T-helper 2 cell treated with Interferon-gamma antibody and Interleukin-4, amounts not matched to agents 5 μg/mL and 100 μg/mL, for 36 hours (primary cell): ENCODE results near the gene WDR46.

Source experiments
- DNase-seq: peaks from one replicate; pipeline ENCODE4 v3.0.0; 2021; ENCODE audit warnings: low spot score
- H3K27ac Mint-ChIP-seq: one replicate; pipeline ENCODE4 v1.8.0; 2021; ENCODE audit warnings: mild to moderate bottlenecking, mixed read lengths
- H3K27me3 Mint-ChIP-seq: one replicate; pipeline ENCODE4 v1.8.0; 2021; ENCODE audit warnings: low read depth, mixed read lengths
- H3K36me3 Mint-ChIP-seq: one replicate; pipeline ENCODE4 v1.8.0; 2021; ENCODE audit warnings: low read depth, mixed read lengths
- H3K4me1 Mint-ChIP-seq: one replicate; pipeline ENCODE4 v1.8.0; 2021; ENCODE audit warnings: low read depth, mixed read lengths
- H3K4me3 Mint-ChIP-seq: one replicate; pipeline ENCODE4 v1.8.0; 2022; ENCODE audit warnings: mild to moderate bottlenecking, moderate library complexity, mixed read lengths
- H3K9me3 Mint-ChIP-seq: one replicate; pipeline ENCODE4 v1.8.0; 2021; ENCODE audit warnings: mixed read lengths

The WDR46 gene

DNA sequence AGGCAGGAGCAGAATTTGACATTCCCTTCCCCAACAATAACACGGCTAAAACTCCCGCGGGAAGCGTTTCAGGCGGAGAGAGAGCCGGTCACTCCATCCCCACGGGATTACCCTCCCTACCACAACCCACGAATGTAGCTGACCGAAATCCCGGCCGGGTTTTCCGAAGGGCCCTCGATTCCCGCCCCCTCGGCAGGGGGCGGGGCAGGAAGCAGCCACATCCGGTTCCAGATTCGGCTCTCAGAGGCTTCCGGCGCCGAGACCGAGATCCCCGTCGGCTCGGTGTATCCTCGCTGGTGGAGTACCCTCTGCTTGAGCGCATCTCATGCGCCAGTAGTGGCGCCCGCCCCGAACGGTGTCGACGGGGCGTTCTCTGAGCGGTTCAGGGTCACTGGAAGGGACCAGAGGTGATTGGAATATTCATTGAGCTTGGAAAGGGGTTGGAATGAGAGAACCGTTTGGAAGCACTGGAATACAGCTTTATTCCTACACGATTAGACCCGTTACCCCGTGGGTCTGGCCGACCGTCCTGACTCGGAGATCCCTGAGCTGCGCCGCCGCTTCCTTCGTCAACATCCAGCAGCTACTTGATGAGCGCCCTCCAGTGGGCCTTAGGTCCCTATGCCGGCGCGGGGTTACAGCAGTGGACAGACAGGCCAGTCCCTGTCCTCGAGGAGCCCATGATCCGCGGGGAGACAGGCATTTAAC is 10.4 kb upstream of the WDR46 start:
- Mint-ChIP-seq H3K27ac (peak overlapping the region; percentile 99), H3K4me1 (peaks cover 21% of the 10 kb centered on the region), H3K9me3 (no peaks in the 10 kb centered on the region), H3K27me3 (peaks cover 3% of the 10 kb centered on the region), H3K36me3 (peaks cover 37% of the 10 kb centered on the region), H3K4me3 (peak overlapping the region; percentile 97)
- peak; percentile 94 for DNase-seq

DNA sequence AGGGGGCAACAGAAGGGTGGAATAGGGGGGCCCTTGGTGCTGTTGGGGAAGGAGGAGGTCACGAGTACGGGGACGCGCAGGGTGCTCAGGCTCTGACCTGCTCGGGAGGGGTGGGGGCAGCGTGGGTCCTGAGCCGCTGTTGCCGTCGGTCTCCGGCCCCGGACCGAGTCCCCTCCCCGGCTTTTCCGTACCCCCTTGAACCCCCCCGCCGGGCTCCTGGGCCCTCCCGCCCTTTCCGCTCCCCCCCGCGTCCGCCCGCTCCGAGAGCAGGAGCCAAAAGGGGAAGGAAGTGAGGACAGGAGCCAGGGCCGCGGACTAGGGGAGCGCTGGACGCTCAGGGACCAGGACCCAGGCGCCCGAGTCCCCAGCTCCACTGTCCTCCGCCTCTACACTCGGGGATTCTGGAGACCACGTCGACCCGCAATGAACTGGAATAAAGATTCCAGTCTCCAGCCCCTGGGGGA is 9.8 kb upstream of the WDR46 start, which contains the start of gene RGL2:
TSS of gene RGL2 (minus strand) at position 170 of the 464 bp plus-strand sequence. CDS start 332 bp downstream, outside the sequence.
- peaks cover 3% of the 10 kb centered on the region for H3K27me3 Mint-ChIP-seq
- H3K27ac Mint-ChIP-seq: peak within 1 kb of the TSS; percentile 99
- no peaks in the 10 kb centered on the region for H3K9me3 Mint-ChIP-seq
- DNase-seq: peak; percentile 48
- peaks cover 38% of the 10 kb centered on the region for H3K36me3 Mint-ChIP-seq
- H3K4me3 Mint-ChIP-seq: peak within 1 kb of the TSS; percentile 97
- H3K4me1 Mint-ChIP-seq: peaks cover 20% of the 10 kb centered on the region

DNA sequence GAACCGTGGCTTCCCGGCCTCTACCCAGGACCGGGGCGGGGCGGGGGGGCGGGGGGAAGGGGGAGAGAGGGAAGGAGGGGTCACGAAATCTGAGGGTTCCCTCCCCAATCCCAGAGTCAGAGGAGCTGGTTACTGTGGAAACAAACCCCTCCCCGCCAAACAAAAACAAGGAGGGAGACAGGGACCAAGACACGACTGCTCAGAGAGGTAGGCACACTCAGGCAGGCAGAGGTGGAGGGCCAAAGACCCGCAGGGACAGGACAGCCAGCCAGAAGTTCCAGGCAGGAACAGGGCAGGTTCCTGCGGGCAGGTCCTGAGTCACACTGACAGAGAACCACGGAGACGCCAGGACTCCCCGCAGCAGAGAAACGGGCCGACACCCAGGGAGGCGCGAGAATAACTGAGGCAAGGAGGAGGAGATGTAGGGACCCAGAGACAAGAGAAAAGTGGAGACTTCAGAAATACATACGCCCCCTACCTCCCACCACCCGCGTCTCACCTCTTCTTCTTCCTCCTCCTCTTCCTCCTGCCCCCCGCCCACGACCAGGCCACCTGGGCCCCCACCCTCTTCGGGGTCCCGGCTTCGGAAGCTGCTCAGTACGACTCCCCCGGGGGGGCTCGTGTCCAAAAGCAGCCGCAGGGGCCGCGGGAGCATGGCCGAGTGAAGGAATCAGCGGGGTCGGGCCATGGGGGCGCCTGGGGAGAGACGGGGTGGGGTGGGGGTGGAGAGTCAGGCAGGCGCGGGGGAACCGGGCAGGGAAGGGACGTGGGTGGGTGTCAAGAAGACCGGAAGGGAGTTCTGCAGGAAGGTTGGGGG is 9.1 kb upstream of the WDR46 start:
- H3K9me3 Mint-ChIP-seq: no peaks in the 10 kb centered on the region
- peaks cover 17% of the 10 kb centered on the region for H3K4me1 Mint-ChIP-seq
- H3K27ac Mint-ChIP-seq: peak overlapping the region; percentile 99
- peak overlapping the region; percentile 97 for H3K4me3 Mint-ChIP-seq
- peaks cover 34% of the 10 kb centered on the region for H3K36me3 Mint-ChIP-seq
- H3K27me3 Mint-ChIP-seq: peaks cover 3% of the 10 kb centered on the region
- peak; percentile 61 for DNase-seq

DNA sequence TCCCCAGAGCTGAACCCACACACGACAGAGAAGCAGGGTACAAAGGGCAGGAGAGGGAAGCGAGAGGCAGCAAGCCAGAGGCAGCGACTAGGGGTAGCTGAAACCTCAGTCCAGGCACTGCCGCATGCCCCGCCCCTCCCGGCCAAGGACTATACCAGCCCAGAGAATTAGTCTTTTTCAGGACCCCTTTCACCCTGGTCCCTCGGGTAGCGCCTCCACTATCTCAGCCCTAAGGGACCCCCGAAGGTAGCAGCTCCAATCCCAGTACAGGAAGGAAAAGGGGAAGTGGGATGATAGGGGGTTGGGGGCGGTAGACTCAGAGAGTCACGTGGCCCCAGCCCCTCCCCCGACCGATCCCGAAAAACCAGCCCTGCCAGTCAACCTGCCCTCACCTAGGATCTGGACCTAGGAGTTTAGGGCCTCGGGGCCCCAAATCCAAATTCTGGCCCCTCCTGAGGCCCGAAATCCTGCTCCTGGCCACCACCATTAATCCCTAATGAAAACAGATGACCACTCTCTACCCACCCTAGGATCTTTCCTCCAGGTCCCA is 8.4 kb upstream of the WDR46 start:
- peak overlapping the region; percentile 97 for H3K4me3 Mint-ChIP-seq

DNA sequence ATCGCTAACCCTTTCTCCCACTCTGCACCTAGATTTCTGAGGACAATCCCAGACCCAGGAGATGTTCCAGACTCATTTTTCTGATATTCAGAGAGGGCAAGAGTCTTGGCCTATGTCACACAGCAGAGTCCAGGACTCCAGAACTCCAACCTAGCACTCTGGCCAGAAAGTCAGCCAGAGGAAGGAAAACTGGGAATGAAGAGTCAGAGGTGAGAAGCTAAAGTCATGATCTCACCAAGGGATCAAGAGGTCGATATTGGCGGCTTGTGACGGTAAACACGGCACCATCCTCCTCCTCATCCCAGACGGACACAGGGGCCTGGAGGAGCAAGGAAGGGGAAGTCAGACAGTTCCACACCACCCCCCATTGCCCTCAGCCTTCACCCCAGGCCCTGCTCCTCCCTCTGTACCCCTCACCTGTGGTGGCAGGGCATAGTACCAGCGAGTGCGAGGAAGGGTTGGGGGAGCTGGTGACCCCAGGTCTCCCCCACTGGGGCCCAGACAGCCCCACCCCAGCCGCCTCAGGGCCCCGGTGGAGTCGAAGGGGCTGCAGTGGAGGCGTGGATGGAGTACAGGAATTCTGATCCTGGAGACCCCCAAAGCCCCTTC is 7.9 kb upstream of the WDR46 start:
- Mint-ChIP-seq H3K4me1 (peaks cover 17% of the 10 kb centered on the region), H3K36me3 (peaks cover 38% of the 10 kb centered on the region), H3K4me3 (peak overlapping the region; percentile 97), H3K27ac (peak overlapping the region; percentile 11), H3K9me3 (no peaks in the 10 kb centered on the region), H3K27me3 (peaks cover 3% of the 10 kb centered on the region)
- no peak for DNase-seq

More for the DNA sequence above, 8.4 kb upstream of the WDR46 start:
- H3K27me3 Mint-ChIP-seq: peaks cover 3% of the 10 kb centered on the region
- peaks cover 35% of the 10 kb centered on the region for H3K36me3 Mint-ChIP-seq
- DNase-seq: no peak
- peaks cover 17% of the 10 kb centered on the region for H3K4me1 Mint-ChIP-seq
- H3K27ac Mint-ChIP-seq: peak overlapping the region; percentile 67
- H3K9me3 Mint-ChIP-seq: no peaks in the 10 kb centered on the region

DNA sequence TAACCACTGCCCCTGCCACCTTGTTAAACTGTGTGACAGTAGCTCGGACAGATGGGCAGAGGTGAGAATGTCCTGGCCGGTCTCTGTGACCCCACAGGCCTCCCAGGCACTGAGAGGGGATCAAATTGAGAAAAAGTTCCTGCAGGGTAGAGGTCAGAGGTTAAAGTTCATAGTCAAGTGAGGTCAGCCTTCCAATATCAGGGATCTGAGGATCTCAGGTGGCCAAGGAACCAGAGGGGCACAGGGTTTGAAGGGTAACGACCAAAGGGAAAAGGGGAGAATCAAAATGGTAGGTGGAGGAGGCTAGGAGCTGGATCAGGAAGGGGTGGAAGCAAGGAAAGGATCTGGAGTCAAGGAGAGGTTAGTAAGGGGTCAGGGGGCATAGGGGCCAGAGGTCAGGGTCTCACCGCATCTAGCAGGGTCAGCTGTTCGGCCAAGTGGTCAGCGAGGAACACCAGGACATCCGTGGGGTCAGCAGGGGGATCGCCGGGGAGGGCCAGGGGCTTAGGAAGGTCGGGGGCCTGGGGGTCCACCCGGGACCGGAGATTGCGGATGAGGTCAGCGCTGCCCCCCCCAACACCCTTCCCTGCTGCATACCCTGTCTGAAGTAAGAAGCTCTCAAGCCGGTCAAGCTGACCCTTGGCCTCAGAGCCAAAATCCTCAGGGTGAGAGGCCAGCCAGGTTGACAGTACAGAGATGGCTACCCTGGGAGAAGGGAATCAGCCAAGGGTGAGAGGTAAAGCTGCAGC is 6.8 kb upstream of the WDR46 start:
- no peaks in the 10 kb centered on the region for H3K9me3 Mint-ChIP-seq
- no peak overlapping the region for H3K27ac Mint-ChIP-seq
- peaks cover 36% of the 10 kb centered on the region for H3K36me3 Mint-ChIP-seq
- no peak for DNase-seq
- peaks cover 13% of the 10 kb centered on the region for H3K4me1 Mint-ChIP-seq
- H3K4me3 Mint-ChIP-seq: no peak overlapping the region
- H3K27me3 Mint-ChIP-seq: peaks cover 3% of the 10 kb centered on the region

DNA sequence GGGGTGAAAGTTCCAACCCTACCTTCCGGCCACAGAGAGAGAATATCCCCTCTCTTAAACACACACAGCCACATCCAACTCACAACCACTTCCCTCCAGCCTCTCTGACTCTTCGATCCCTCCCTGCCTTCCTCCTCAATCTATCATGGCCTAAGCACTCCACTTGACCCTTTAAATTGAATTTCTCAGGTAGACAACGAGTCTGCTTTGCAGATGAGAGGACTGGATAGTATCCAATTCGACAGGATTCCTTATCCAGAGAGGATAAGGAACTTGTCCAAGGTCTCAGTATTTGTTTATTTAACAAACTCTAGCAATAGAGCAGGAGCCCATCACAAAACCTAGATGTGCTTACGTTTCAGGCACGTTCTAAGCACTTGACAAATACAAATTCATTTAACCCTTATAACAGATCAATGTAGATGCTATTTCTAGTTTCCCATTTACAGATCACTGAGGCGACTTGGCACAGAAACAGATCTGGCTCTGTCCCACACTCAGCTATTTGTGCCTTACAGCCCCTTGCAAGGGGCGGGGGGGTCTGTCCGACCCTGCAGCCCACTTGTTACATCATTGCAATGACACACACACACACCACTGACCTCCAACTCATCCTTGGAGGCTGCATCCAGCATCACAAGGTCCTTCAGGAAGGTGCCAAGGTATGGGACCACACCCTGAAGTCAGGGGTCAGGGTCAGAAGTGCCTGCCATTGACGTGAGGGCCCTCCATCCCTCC is 5.2 kb upstream of the WDR46 start:
- Mint-ChIP-seq H3K27ac (no peak overlapping the region), H3K4me1 (peaks cover 14% of the 10 kb centered on the region), H3K4me3 (no peak overlapping the region), H3K36me3 (peaks cover 31% of the 10 kb centered on the region), H3K27me3 (peaks cover 3% of the 10 kb centered on the region), H3K9me3 (no peaks in the 10 kb centered on the region)
- DNase-seq: no peak

DNA sequence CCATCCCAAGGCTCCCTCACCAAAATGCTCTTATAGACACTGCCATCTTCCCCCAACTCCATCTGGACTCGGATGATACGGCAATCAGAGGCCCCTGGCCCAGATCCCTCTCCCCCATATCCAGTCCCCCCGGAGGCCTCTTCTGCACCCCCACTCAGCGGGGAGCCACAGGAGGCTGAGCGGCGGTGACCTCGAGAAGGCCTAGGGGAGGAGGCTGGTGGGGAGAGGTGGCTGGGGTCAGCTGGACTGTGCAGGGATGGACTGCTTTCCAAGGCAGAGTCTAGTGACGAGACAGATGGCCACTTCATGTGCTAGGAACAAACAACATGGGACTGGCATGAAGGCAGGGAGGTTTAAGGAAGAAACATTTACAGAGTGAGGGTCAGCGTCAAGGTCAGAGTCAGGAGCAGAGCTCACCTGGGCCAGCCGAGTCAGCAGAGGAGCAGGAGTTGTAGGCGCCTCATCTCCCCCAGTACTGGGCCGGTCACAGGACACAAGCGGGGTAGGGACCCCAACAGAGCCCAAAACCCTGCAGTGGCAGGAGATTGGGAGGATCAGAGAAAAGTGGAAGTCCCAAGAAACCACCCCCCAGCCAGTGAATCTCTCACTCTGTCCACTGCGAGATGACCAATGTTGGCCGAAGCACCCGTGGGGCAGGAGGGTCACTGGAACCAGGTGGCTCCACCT is 4.1 kb upstream of the WDR46 start:
- no peak for DNase-seq
- no peak overlapping the region for H3K4me3 Mint-ChIP-seq
- peaks cover 34% of the 10 kb centered on the region for H3K36me3 Mint-ChIP-seq
- H3K9me3 Mint-ChIP-seq: no peaks in the 10 kb centered on the region
- peak overlapping the region; percentile 17 for H3K27ac Mint-ChIP-seq
- peaks cover 2% of the 10 kb centered on the region for H3K27me3 Mint-ChIP-seq
- peaks cover 16% of the 10 kb centered on the region for H3K4me1 Mint-ChIP-seq

DNA sequence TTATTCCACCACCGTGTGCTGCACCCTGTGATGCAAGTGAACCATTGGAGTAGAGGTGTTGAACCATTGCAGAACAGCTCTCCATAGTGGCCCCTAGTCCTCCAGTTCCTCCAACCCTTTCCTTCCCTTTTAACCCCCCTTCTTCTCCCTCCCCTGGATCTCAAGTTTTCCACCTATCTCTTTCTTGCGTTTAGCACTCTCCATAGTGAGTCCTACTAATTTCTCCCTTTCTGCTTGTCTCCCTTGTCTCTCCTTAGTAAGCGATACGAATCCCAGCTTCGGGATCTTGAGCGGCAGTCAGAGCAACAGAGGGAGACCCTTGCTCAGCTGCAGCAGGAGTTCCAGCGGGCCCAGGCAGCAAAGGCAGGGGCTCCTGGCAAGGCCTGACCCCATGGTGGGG is 1.4 kb upstream of the WDR46 start:
- Mint-ChIP-seq H3K27ac (peak overlapping the region; percentile 88), H3K9me3 (no peaks in the 10 kb centered on the region), H3K36me3 (peaks cover 44% of the 10 kb centered on the region), H3K4me1 (peaks cover 26% of the 10 kb centered on the region), H3K27me3 (no peaks in the 10 kb centered on the region), H3K4me3 (peak overlapping the region; percentile 98)
- no peak for DNase-seq

DNA sequence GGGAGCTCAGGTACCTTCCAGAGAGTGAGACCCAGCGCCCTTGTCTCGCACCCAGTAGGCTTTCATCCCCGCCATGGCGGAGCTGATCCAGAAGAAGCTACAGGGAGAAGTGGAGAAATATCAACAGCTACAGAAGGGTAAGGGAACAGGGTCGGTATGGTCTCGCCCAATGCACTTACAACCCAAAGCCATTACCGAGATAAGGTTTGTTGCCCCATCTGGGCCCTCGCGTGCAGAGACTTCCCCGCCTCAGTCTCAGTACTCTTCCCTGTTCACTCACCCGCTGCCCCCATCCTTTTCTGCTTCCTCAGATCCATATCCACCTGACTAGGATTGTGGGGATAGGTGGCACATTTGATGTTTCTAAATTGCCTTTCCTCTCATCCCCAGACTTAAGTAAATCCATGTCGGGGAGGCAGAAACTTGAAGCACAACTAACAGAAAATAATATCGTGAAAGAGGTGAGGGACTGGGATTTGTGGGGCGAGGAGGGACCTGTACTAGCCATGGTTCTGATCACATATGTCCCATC is 811 bp upstream of the WDR46 start:
- H3K27me3 Mint-ChIP-seq: no peaks in the 10 kb centered on the region
- H3K9me3 Mint-ChIP-seq: no peaks in the 10 kb centered on the region
- H3K27ac Mint-ChIP-seq: peak overlapping the region; percentile 88
- H3K4me3 Mint-ChIP-seq: peak overlapping the region; percentile 98
- peaks cover 44% of the 10 kb centered on the region for H3K36me3 Mint-ChIP-seq
- DNase-seq: no peak
- peaks cover 26% of the 10 kb centered on the region for H3K4me1 Mint-ChIP-seq

DNA sequence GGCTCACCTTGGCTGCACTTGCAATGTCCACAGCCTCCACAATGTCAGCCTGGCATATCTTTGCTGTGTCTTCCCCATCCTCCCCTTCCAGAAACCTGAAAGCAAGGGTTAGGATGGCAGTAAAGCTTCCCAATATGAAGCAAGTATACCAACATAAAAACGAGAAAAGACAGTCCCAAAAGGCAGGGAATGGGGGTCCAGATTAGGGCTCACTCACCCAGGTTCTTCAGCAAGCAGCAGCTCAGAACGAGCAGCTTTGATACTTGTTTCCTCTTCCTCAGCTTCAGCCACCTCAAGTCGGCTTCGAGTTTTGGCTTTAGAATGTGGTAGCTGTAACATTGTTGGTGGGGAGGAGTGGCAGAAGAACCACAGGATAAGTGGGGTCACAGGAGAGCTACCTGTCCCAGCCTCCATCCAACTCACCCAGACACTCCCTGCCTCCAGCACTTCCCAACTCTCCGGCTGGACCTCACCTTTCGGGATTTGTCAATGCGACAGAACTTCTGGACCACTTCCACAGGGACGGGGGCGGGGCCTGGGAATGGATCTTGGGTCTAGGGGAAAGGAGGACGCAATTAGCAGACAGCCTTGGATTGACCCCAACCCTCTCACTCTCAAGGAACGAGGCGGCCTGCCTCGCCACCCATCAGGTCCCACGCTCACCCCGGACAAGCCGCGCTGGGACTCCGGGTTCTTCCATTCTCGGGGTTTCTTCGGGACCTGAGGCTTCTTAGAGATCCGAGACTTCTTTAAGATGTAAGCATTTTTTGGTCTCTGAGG is 708 bp downstream of the WDR46 start:
- Mint-ChIP-seq H3K36me3 (peaks cover 46% of the 10 kb centered on the region), H3K4me3 (peak overlapping the region; percentile 98), H3K27ac (peak overlapping the region; percentile 8), H3K9me3 (no peaks in the 10 kb centered on the region), H3K27me3 (no peaks in the 10 kb centered on the region), H3K4me1 (peaks cover 26% of the 10 kb centered on the region)
- DNase-seq: no peak
